Measurements from ENCODE around the gene CDR2.
"Not testable (repeated sequence)": the region's sequence is repeated elsewhere in the genome, so short reads cannot be mapped to it uniquely, and the experiment has no call there.

The CDR2 gene

DNA sequence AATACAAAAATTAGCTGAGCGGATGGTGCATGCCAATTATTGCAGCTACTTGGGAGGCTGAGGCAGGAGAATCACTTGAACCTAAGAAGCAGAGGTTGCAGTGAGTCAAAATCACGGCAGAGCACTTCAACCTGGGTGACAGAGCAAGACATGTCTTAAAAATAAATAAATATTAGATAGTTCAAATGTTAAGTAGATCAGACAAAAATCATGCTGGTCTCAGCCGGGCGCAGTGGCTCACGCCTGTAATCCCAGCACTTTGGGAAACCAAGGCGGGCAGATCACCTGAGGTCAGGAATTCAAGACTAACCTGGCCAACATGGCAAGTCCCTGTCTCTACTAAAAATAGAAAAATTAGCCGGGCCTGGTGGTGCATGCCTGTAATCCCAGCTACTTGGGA, 73.0 kb downstream of the CDR2 start:
- DNase-seq, result not testable (repeated sequence)

DNA sequence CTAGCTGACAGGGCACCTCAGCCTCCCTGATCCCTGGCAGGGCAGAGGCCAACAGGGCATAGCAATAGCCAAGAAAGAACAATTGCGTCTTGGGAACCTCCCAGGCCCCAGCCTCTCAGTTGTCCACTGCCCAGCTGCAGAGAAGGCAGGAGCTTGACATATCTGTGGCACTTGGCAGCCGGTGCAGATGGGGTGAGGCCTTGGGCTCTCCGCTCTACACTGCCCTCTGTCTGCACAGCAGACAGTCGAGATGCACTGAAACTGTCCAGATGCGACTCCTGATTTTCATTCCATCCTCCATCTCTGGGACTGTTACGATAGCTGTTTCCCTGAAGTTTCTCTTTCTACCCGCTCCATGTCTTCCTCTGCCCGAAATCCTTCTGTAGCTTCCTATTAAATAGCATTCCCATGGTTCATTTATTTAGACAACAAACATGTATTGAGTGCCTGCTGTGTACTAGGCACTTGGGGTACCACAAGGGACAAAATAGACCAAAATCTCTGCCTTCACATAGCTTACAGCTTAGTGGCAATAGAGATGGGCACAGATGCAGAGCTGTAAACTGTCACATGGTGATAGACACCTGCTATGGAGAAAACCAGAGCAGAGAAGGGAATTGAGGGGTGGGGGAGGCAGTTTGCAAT, 73.9 kb downstream of the CDR2 start:
- DNase-seq, result peak in 1 of 2 experiments; percentile 22

- no peak for DNase-seq
These were observed 75.4 kb downstream of the CDR2 start for GRCh38 chr16:22299036-22299435.

GRCh38 chr16:22297871-22298733, 76.3 kb downstream of the CDR2 start:
- DNase-seq, result peak; percentile 89 to 93

DNA sequence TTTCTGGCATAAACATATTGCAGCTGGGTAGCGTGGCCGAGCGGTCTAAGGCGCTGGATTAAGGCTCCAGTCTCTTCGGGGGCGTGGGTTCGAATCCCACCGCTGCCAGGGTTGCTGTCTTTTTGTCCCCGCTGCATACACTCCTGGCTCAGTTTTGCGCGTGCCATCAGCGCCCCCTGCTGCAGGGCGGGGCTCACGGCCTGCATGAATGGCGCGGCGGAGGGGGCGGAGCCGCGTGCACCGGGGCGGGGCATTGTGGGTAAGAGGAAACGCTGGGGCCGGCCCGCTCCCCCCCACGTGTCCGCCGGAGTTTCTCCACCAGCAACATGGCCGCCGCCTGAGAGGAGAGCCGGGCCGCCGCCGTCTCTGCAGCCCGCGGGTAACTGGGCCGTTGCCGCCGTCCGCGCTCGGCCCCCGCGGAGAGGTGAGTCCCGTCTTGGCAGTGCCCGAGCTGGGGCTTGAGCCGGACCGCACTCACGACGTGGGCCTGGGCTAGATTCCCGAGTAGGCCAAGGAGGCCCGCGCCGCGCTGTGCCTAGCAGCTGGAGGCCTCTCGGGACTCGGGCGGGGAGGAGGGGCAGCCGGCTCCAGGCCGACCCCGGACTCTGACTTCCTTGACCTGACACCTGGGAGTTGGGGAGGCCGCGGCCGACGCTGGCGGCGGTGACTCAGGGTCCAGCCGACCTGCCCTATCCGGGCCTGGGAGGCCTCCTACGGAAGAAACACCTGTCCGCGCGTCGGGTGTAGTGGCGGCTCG, 77.1 kb downstream of the CDR2 start, which contains the start of gene POLR3E:
Gene POLR3E, plus strand, starts transcription at position 296 of the 757 bp plus-strand sequence. CDS start 5,560 bp downstream, outside the sequence.
- DNase-seq, result peak; percentile 94 to 95

DNA sequence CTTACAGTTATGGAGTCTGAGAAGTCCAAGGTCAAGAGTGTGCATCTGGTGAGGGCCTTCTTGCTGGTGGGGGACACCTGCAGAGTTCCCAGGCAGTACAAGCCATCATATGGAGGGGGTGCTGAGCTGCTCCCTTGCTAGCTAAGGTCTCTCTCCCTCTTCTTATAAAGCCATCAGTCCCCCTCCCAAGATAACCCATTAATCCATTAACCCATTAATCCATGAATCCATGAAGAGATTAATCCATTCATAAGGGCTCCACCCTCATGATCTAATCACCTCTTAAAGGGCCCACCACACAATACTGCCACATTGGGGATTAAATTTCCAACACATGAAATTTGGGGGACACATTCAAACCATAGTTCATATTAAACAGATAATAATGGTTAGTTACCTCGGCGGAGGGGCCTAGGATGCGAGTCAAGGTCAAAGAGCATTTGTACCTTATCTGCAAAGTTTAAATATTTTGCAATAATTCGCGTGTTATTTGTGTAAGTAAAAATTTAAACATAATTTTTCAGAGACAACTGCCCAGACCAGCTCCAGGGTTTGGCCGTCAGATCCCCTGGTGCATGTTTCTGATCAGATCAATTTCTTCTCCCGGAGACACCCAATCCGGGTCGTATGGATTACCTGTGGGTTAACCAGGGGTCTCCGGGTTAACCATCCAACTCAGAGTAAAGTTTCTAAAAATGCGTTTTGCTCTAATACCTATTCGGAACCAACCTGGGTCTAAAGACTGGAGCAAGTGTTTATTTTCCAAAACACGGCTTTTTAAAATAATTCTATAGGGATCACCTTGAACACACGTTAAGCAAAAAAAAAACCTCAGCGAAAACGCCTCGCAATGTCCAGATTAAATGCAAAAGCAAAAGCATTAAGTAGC, 78.0 kb downstream of the CDR2 start:
- DNase-seq, result peak in 1 of 2 experiments; percentile 39

All from NCI-H2081 (cell line).